GM12873 (cell line): ENCODE data around the gene TBCE.
A peak's percentile ranks its signal among the peaks of the same experiment; 100 is the strongest.

Experiments used
- TF ChIP-seq, protein P1 (sequence below): IDR thresholded peaks from 2 replicates; pipeline ENCODE4 v1.5.1; 2012; ENCODE audit warnings: low read depth, mild to moderate bottlenecking, moderate library complexity, low read length, control low read depth; ENCODE audit not compliant: insufficient read depth; ENCODE audit errors: missing control alignments

Gene TBCE

GRCh38 chr1:235407419-235407818 is 40.2 kb downstream of the TBCE start:
- TF ChIP-seq, protein P1, sequence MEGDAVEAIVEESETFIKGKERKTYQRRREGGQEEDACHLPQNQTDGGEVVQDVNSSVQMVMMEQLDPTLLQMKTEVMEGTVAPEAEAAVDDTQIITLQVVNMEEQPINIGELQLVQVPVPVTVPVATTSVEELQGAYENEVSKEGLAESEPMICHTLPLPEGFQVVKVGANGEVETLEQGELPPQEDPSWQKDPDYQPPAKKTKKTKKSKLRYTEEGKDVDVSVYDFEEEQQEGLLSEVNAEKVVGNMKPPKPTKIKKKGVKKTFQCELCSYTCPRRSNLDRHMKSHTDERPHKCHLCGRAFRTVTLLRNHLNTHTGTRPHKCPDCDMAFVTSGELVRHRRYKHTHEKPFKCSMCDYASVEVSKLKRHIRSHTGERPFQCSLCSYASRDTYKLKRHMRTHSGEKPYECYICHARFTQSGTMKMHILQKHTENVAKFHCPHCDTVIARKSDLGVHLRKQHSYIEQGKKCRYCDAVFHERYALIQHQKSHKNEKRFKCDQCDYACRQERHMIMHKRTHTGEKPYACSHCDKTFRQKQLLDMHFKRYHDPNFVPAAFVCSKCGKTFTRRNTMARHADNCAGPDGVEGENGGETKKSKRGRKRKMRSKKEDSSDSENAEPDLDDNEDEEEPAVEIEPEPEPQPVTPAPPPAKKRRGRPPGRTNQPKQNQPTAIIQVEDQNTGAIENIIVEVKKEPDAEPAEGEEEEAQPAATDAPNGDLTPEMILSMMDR = no peak

DNA sequence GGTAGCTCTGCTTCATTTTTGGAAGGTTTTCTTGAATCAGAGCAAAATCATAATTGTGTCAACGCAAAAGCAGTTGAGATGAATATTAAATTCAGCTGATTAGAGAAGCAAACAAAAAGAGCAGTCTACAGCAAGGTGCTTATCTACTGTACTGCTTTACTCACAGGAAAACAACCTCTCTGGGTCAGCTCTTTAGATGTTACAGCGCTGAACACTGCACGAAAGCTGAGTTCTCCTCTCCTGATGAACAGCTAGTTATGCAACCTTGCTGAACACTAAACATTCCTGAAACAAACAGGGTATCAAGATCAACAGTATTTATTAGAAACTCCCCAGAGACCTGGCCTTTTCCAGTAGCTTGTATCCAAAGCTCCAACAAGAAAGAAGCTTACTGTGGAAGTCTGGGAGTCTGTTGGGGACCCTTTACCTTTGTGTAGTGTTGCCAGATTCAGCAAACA is 41.3 kb downstream of the TBCE start:
- TF ChIP-seq, protein P1 = no peak

DNA sequence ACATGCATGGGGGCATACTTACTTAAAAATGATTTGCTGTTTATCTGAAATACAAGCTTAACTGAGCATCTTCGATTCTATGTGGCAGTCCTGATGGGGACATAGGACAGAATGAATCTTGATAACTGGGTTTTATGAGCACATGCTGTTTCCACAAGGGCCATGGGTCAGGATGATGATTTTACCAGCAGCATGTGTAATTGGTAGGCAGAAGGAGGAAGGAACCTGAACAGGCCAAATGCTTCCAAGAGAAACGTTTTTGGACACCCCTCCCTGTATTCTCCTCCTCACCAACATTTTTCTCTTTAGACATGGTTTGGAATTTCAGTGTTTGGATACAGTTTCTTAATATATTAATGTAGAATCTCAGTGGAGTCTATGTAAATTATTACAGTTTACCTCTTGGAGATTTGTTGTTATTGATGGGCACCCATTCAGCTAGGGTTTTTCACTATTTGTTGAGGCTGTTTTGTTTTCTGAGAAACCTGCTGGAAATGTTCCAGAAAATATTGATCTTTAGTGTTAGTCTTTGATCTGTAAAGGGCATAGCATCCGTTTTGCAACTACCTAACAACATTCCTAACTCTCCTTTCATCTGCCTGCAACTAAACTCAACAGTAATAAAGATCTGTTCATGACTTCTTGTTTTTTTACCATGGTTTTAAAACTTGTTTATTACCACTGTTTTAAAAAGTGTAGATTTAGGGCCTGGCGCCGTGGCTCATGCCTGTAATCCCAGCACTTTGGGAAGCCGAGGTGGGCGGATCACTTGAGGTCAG is 42.0 kb downstream of the TBCE start:
- TF ChIP-seq, protein P1 = no peak

DNA sequence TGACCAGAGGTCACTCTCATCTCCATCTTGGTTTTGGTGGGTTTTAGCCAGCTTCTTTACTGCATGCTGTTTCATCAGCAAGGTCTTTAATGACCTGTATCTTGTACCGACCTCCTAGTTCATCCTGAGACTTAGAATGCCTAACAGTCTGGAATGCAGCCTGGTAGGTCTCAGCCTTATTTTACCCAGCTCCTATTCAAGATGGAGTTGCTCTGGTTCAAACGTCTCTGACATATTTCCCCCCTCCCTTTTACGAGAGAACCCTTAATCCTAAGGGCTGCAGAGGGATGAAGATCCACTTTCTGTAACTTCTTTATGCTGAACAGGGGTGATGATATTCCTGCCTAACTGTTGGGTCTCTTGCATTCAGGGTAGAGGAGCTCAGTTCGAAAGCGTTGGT is 43.2 kb downstream of the TBCE start:
- TF ChIP-seq, protein P1 = no peak

GRCh38 chr1:235411489-235412486 is 44.6 kb downstream of the TBCE start:
- TF ChIP-seq, protein P1 = no peak

DNA sequence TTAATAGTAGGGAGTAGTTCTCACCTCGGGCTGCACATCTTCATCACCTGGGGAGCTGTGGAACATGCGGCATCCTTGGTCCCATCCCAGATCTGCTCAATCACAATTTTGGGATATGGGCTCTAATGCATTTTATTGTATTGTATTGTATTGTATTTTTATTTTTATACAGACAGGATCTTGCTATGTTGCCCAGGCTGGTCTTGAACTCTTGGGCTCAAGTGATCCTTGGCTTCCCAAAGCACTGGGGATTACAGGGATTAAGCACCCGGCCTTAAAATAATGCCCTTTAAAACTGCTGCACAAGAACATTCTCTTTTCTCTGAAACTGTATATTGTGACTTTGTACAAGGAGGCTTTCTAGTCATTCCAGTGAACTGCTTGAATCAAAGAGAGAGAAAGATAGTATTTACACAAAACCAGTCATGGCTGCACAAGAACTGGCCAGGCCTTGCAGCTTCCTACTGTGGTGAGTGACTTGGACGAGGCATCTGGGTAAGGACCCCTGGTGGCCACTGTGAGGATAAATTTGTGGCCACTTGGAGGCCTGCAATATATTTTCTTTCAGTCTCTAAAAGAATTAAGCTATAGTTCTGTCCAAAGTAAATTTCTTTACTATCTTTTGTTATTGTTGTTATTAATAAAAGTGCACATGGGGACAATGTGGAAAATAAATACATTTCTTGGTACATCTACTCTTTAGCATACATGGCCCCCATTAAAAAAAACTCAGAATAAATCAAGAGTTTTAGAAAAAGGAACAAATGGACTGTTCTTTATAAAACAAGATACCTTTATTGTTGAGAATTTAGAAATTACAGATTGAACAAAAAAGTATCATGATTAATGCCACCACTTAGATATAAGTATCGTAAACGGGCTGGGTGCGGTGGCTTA is 48.0 kb downstream of the TBCE start:
- TF ChIP-seq, protein P1 = peak; percentile 77

GRCh38 chr1:235416662-235417049 is 49.4 kb downstream of the TBCE start:
- TF ChIP-seq, protein P1 = no peak
